HG03139 (cell line): ENCODE measurements around the gene SUPT20HL1.
"Not testable (repeated sequence)": the region's sequence is repeated elsewhere in the genome, so short reads cannot be mapped to it uniquely, and the experiment has no call there.

Experiments
- ATAC-seq: cut with Tn5 transposase; IDR thresholded peaks from one replicate; pipeline ENCODE4 v1.9.1; 2021; ENCODE audit not compliant: unreplicated experiment

The SUPT20HL1 gene

GRCh38 chrX:24363432-24364181 is 3.2 kb downstream of the SUPT20HL1 start:
- not testable (repeated sequence) for ATAC-seq

GRCh38 chrX:24364326-24364725 is 3.9 kb downstream of the SUPT20HL1 start:
- ATAC-seq: no peak

GRCh38 chrX:24364851-24365538 is 4.6 kb downstream of the SUPT20HL1 start:
- no peak for ATAC-seq

DNA sequence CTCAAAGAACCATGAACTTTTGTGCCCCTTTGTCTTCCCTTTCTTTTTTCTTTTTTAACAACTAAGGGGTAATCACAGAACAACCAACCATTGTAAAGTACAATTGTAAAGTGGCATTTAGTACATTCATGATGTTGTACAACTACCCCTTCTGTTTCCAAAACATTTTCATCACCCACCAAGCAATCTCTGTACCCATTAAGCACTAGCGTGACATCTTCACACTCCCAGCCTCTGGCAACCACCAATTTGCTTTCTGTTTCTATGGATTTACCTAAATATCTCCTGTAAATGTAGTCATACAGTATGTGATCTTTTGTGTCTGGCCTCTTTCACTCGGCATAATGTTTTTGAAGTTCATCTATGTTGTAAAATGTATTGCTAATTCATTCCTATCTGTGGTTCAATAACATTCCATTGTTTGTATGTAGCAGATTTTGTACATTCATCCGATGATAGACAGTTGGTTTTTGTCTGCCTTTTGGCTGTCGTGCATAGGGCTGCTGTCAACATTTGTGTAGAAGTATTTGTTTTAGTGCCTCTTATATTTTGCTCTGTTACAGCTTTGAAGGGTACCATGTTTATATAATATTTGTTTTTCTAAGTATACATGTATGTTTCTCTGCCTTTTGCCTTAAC is 6.4 kb downstream of the SUPT20HL1 start:
- ATAC-seq: not testable (repeated sequence)

DNA sequence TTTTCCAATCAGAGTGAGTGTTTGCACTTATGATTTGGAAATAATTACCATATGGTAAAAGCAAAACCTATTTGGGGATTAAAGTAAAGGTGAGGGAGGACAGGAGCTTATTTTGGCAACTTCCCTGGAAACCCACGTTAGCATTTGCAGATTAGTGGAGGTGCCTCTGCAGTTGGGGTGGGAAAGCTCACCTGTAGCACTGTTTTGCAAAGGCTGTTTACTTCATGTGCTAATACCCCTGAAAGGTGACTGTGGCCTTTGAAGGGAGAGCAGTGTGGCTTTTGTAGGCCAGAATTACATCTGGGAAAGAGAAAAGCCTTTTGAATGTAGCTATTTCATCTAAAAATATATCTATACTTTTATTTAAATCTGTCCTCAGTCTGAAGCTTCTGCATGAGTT is 9.4 kb downstream of the SUPT20HL1 start:
- no peak for ATAC-seq

GRCh38 chrX:24371391-24371972 is 11.0 kb downstream of the SUPT20HL1 start:
- no peak for ATAC-seq

DNA sequence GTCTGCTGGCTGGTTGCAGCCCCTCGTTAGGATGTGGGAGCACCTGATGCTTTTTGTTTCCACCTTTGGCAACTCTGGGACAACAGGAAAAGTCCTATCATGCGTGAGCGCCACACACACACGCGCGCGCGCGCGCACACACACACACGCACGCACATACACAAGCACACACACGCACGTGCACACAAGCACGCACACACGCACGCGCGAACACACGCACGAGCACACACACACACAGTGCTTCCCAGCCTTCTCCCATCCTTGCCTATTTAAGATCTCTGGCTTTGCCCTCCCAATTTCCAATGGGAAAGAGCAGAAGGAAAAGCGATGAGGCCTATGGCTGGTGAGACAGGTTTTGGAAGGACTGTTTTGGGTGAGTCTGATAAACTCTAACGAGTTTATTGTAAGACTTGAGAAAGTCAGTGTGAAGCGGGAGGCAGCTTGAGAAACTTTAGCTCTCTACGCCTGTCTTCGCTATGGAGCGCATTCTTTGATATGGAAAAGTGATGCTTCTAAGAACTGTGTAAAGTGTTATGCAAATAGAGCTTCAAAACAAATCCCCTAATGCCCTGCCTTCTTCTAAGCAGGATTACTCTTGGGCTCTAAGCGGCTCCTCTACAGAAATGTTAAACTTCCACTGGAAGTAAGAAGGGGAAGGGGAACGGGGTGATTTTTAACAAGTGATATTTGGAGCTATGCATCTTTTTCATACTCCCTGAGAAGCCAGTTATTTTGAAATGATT is 11.8 kb downstream of the SUPT20HL1 start:
- no peak for ATAC-seq

GRCh38 chrX:24375600-24376131 is 15.2 kb downstream of the SUPT20HL1 start:
- ATAC-seq: no peak

DNA sequence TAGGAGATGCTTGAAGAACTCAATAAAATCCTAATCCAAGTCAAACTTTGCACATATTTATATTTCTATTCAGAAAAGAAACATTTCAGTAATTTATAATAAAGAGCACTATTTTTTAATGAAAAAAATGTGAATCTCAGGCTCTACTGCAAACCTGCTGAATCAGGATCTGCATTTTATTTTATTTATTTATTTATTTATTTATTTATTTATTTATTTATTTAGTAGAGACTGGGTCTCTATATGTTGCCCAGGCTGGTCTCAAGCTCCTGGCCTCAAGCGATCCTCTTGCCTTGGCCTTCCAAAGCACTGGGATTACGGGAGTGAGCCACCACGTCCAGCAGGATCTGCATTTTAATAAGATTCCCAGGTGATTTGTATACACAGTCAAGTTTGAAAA is 16.0 kb downstream of the SUPT20HL1 start:
- no peak for ATAC-seq

DNA sequence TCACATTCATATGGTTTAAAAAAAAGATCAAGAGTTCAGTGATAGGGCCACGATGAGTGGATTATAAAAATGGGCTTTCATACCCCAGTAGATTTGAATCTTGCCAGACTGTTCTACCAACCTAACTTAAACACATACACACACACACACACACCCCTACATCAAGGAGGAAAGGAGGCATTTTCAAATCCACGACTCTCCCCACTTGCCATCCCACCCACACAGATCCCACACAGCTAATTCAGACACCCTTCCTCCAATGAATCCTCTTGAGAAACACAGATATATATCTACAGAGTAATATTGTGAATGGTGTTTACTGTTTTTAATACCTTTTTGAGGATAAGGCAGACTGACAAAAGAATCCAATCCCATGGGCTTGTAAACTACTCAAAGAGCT is 16.8 kb downstream of the SUPT20HL1 start:
- ATAC-seq: no peak

GRCh38 chrX:24377911-24378468 is 17.6 kb downstream of the SUPT20HL1 start:
- no peak for ATAC-seq

GRCh38 chrX:24378706-24379105 is 18.3 kb downstream of the SUPT20HL1 start:
- no peak for ATAC-seq

DNA sequence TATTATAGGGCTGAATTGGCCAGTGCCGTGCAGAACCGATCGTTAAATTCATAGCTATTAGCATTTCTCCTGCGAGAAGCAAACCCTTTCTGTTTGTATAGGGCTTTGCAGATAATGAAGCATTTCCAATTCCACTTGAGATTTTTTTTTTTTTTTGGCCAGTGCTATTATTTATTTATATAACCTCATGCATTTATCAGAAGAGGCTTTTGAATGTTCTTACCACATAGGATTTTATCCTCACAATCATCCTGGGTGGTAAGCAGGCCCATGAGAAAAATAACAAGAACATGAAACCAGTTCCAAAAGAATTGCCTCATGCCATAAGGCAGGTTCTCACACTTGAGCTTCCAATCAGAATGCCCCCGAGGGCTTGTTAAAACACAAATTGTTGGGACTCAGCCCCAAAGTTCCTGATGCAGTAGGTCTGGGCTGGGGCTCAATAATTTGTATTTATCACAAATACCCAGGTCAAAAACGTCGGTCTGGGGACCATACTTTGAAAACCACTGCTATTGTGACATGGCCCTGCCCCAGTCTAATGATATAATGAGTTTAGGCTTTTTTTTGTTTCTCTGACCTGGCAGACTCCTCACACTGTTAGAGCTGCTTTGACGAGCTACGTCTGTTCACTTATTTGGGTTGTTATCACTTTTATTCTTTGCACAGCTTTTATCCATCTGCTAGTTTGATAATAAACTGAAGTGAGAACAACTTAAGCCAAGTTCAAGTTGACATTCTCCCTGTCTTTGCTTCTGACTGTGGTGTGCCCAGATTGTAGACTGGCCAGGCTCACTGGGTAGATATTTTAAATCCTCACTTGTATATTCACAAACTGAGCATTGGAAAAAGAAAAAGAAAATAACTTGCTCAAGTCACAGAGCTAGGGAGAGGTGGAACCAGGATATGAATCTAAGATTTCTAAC is 20.1 kb downstream of the SUPT20HL1 start:
- ATAC-seq: no peak

- ATAC-seq: not testable (repeated sequence)
Measured at GRCh38 chrX:24382315-24382714, 21.9 kb downstream of the SUPT20HL1 start.

GRCh38 chrX:24387724-24388123 is 27.3 kb downstream of the SUPT20HL1 start:
- ATAC-seq: no peak

- ATAC-seq: no peak
Measured at GRCh38 chrX:24391389-24391788, 30.9 kb downstream of the SUPT20HL1 start.

DNA sequence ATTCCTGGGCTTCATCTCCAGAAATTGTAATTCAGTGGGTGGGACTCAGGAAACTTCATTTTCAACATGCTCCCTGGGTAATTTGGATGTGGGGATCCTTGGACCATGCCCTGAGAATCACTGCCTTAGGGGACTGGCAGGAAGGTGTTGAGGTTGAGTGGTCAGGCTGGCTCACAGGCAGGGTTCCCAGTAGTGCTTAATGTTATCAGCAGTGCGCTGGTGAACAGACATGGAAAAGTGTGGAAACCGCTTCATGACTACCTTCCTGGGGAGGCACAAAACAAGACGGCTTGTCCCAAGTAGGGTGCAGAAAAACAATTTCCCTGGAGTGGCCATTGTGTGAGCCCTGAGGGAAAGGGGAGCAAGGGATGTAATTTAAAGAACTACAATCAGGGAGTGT is 31.4 kb downstream of the SUPT20HL1 start:
- no peak for ATAC-seq

GRCh38 chrX:24392709-24393108 is 32.3 kb downstream of the SUPT20HL1 start:
- no peak for ATAC-seq

GRCh38 chrX:24395775-24396174 is 35.3 kb downstream of the SUPT20HL1 start:
- no peak for ATAC-seq
